Duodenal mucosa (tissue), 2 donors: ENCODE results near the gene RRP1B.

Experiments
- H3K27ac ChIP-seq: one replicate; pipeline ENCODE4 v1.7.0; 2013; ENCODE audit warnings: low read depth, low read length
- H3K27me3 ChIP-seq, 2 donors: one replicate each; pipeline ENCODE4 v1.7.0; 2013; ENCODE audit warnings: low read length in 2 of 2, control low read depth in 1 of 2; ENCODE audit not compliant: insufficient read depth in 2 of 2, control insufficient read depth in 1 of 2
- H3K36me3 ChIP-seq, 2 donors: one replicate each; pipeline ENCODE4 v1.7.0; 2013; ENCODE audit warnings: low read length in 2 of 2, control low read depth in 1 of 2; ENCODE audit not compliant: insufficient read depth in 2 of 2, control insufficient read depth in 1 of 2
- H3K4me1 ChIP-seq, 2 donors: one replicate each; pipeline ENCODE4 v1.7.0; 2013; ENCODE audit warnings: low read length in 2 of 2, control low read depth in 1 of 2; ENCODE audit not compliant: insufficient read depth in 2 of 2, control insufficient read depth in 1 of 2
- H3K4me3 ChIP-seq, 2 donors: one replicate each; pipeline ENCODE4 v1.7.0; 2013; ENCODE audit warnings: low read length in 2 of 2, low read depth in 1 of 2
- H3K9ac ChIP-seq, 2 donors: one replicate each; pipeline ENCODE4 v1.7.0; 2013; ENCODE audit warnings: low read length in 2 of 2, low read depth in 1 of 2
- H3K9me3 ChIP-seq, 2 donors: one replicate each; pipeline ENCODE4 v1.7.0; 2013; ENCODE audit warnings: low read length in 2 of 2, control low read depth in 1 of 2; ENCODE audit not compliant: control insufficient read depth in 1 of 2

The RRP1B gene

DNA sequence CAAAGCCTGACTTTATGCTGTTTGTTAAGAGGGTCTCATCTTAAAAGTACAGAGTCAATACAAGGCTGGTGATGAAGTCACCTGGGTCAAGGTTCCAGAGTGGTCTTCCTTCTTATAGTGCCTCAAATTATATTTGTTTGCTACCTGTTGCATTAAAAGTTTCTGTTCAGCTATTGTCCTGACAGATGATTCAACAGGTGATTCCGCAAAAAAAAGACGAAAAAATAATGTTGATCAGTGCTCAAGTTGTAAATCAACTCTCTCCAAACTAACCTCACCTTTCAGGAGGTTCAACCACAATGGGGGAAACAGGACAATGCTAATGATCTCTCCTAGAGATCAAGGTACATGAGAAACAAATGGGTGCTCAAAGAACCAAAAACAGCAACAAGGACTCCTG is 35.8 kb upstream of the RRP1B start:
- H3K27ac ChIP-seq = no peak overlapping the region
- no peak overlapping the region for H3K4me3 ChIP-seq
- no peak overlapping the region for H3K9ac ChIP-seq
- H3K27me3 ChIP-seq = no peaks in the 10 kb centered on the region
- peaks cover 8 to 17% of the 10 kb centered on the region in 2 donors for H3K9me3 ChIP-seq
- H3K4me1 ChIP-seq = peaks cover 7% of the 10 kb centered on the region in 2 donors
- no peaks in the 10 kb centered on the region for H3K36me3 ChIP-seq

DNA sequence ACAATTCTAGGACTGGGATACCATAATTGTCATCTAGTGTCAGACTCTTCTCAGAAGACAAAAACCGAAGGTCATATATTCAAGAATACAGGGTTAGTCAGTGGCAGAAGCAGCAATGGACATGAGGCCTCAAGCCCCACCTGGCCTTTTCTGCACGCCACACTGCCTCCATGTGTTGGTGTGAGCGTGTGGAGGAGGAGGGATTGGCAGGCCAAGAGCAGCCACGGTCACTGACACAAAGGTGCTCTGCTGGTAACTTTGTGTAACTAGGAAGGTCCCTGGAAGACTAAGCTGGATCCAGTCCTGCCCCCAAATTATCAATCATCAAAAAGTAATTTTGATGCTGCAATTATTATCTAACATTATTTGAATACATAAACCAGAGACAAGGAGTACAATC is 35.0 kb upstream of the RRP1B start:
- Histone ChIP-seq H3K27me3 (no peaks in the 10 kb centered on the region), H3K4me1 (peaks cover 5 to 6% of the 10 kb centered on the region in 2 donors), H3K27ac (no peak overlapping the region), H3K9ac (no peak overlapping the region), H3K9me3 (peaks cover 12 to 21% of the 10 kb centered on the region in 2 donors), H3K36me3 (no peaks in the 10 kb centered on the region), H3K4me3 (no peak overlapping the region)

DNA sequence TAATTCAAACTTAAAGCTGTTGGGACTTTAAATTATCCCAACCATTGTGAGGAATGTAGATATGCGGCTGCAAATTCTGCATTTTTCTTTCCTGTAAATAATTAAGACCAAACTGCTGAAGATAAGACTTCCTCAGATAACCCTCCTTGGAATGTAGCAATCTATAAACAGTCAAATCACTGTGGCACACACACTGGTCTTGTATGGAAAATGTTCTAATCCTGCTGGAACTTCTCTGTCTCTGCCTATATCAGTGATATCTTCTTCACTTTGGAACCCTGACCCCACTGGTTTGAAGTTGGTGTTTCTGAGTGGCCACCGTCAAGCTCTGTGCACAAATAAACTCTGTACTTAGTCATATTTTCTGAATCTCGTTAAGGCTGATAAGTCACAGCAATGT is 33.0 kb upstream of the RRP1B start:
- no peak overlapping the region for H3K27ac ChIP-seq
- no peaks in the 10 kb centered on the region for H3K4me1 ChIP-seq
- no peak overlapping the region for H3K9ac ChIP-seq
- H3K27me3 ChIP-seq = no peaks in the 10 kb centered on the region
- H3K36me3 ChIP-seq = no peaks in the 10 kb centered on the region
- H3K4me3 ChIP-seq = no peak overlapping the region
- peaks cover 6 to 9% of the 10 kb centered on the region in 2 donors for H3K9me3 ChIP-seq

DNA sequence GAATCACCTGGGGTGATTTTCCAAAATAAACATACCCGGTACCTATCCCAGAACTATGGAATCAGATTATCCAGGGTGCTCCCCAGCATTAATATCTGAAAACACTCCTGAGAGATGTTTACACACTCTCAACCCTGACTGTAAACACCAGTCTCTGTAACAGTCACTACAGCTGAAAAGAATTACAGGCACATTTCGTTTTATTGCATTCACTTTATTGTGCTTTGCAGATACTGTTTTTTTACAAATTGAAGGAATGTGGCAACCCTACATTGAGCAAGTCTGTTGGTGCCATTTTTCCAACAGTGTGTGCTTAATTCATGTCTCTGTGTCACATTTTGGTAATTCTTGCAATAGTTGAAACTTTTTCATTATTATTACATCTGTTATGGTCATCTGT is 31.8 kb upstream of the RRP1B start:
- H3K36me3 ChIP-seq = no peaks in the 10 kb centered on the region
- H3K9ac ChIP-seq = no peak overlapping the region
- no peak overlapping the region for H3K27ac ChIP-seq
- no peaks in the 10 kb centered on the region for H3K27me3 ChIP-seq
- H3K9me3 ChIP-seq = peaks cover 6 to 7% of the 10 kb centered on the region in 2 donors
- H3K4me3 ChIP-seq = no peak overlapping the region
- no peaks in the 10 kb centered on the region for H3K4me1 ChIP-seq

DNA sequence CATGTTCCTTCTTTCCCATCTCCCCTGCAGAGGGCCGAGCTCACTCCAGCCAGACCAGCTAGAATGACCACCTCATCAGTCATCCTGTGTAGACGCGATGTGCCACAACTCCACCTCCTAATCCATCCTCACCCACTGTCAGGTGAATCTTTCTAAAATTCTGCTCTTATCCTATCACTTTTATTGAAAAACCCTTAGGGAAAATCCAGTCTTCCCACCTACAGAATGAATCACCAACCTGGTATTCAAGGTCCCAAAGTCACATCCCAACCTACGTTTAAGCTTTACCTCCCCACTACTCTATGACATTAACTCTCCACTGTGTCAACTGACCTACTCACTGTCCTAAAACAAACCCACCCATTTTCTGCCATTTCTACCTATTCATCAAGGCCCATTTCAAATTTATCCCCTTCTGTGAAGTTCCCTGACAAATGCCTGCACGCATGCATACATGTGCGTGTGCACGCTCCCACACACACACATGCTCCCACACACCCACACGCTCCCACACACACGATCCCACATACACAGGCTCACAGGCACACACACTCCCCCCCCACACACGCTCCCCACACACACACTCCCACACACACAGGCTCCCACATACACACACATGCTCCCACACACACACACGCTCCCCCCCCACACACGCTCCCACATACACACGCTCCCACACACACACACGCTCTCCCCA is 27.8 kb upstream of the RRP1B start:
- H3K9ac ChIP-seq = no peak overlapping the region
- H3K36me3 ChIP-seq = no peaks in the 10 kb centered on the region
- H3K4me3 ChIP-seq = no peak overlapping the region
- H3K9me3 ChIP-seq = peaks cover 4 to 7% of the 10 kb centered on the region in 2 donors
- H3K27me3 ChIP-seq = no peaks in the 10 kb centered on the region
- H3K4me1 ChIP-seq = no peaks in the 10 kb centered on the region
- no peak overlapping the region for H3K27ac ChIP-seq

DNA sequence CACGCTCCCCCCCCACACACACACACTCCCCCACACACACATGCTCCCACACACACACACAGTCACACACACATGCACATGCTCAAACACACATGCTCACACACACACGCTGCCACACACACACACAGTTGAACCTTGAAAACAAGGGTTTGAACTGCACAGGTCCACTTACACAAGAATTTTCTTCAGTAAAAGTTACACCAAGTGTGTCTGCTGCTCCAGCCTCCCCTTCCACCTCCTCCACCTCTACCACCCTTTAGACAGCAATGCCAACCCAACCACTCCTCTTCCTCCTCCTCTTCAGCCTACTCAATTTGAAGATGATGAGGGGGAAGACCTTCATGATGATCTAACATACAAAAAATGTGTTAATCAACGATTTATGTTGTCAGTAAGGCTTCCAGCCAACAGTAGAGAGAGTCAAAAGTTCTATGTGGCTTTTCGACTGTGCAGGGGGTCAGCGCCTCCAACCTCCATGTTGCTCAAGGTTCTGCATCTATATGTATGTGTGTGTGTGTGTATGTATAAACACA is 26.9 kb upstream of the RRP1B start:
- Histone ChIP-seq H3K27ac (no peak overlapping the region), H3K27me3 (no peaks in the 10 kb centered on the region), H3K9ac (no peak overlapping the region), H3K36me3 (no peaks in the 10 kb centered on the region), H3K4me1 (no peaks in the 10 kb centered on the region), H3K9me3 (peaks cover 4 to 7% of the 10 kb centered on the region in 2 donors), H3K4me3 (no peak overlapping the region)

DNA sequence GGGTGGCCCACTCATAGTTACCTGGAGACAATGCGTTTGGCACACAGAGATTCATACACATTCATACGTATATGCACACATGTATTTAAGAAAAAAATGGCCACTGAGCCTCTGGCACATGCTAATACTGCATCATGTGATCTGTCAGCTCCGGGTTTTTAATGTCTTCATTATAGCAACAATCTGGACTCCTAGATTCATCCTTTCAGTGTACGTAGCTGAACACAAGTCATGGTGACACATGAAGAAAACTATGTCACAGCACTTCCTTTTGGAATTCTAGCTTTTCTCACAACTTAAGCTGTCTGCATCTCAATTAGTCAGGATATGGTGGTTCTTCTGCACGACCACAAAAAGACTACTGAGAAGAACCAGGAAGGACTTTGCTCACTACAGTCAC is 24.7 kb upstream of the RRP1B start:
- no peak overlapping the region for H3K27ac ChIP-seq
- H3K9ac ChIP-seq = no peak overlapping the region
- H3K4me3 ChIP-seq = no peak overlapping the region
- H3K4me1 ChIP-seq = no peaks in the 10 kb centered on the region
- H3K9me3 ChIP-seq = no peaks in the 10 kb centered on the region
- no peaks in the 10 kb centered on the region for H3K36me3 ChIP-seq
- no peaks in the 10 kb centered on the region for H3K27me3 ChIP-seq

DNA sequence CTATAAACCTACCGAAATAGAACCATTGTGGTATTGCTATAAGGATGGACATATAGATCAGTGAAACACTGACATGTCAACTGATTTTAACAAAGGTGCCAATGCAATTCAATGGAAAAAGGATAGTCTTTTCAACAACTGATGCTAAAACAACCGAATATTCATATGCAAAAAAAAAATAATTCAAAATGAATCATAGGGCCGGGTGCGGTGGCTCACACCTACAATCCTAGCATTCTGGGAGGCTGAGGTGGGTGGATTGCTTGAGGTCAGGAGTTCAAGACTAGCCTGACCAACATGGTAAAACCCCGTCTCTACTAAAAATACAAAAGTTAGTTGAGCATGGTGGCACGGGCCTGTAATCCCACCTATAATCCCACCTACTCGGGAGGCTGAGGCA is 23.9 kb upstream of the RRP1B start:
- Histone ChIP-seq H3K36me3 (no peaks in the 10 kb centered on the region), H3K27me3 (no peaks in the 10 kb centered on the region), H3K4me1 (peaks cover 5 to 7% of the 10 kb centered on the region in 2 donors), H3K9me3 (no peaks in the 10 kb centered on the region), H3K27ac (no peak overlapping the region), H3K4me3 (no peak overlapping the region), H3K9ac (no peak overlapping the region)

DNA sequence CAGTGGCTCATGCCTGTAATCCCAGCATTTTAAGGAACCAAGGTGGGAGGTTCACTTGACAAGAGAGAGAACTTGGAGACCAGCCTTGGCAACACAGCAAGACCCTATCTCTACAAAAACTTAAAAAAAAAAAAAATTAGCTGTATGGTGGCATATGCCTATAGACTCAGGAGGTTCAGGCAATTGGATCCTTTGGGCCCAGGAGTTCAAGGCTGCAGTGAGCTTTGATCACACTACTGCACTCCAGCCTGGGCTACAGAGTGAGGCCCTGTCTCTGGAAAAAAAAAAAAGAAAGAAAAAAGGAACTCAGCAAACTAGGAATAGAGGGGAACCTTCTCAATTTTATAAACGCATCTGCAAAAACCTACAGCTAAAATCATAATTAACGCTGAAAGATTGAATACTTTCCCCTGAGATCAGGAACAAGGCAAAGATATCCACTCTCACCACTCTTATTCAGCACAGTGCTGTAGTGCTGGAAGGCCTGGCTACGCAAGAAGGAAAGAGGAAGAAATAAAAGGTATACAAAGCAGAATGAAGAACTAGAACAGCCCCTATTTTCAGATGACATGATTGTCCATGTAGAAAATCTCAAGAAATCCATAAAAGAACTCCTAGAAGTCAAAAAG is 21.7 kb upstream of the RRP1B start:
- no peaks in the 10 kb centered on the region for H3K9me3 ChIP-seq
- no peak overlapping the region for H3K27ac ChIP-seq
- H3K4me3 ChIP-seq = no peak overlapping the region
- H3K4me1 ChIP-seq = peaks cover 6 to 7% of the 10 kb centered on the region in 2 donors
- no peak overlapping the region for H3K9ac ChIP-seq
- no peaks in the 10 kb centered on the region for H3K36me3 ChIP-seq
- H3K27me3 ChIP-seq = no peaks in the 10 kb centered on the region

DNA sequence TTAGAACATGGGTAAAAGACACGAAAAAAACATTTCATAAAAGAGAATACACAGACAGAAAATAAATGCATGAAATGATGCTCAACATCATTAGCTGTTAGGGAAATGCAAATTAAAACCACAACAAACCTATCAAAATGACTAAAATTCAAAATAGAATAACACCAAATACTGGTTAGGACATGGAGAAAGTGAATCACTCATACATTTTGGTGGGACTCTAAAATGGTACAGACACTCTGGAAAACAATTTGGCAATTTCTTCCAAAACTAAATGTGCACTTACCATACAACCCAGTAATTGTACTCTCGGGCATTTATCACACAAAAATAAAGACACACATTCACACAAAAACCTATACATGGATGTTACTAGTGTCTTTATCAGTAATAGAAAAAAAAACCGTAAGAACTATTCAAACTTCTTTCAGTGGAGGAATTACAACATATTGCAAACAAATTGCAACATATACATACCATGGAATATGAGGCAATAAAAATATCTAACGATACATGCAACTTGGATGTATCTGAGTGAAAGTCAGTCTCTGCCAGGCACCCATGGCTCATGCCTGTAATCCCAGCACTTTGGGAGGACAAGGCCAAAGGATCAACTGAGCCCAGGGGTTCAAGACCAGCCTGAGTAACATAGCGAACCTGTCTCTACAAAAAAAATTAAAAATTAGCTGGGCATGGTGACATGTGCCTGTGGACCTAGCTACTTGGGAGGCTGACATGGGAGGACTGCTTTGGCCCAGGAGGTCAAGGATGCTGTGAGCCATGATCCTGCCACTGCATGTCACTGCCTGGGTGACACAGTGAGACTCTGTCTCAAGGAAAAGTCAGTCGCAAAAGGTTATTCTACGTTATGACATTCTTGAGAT is 19.6 kb upstream of the RRP1B start:
- no peak overlapping the region for H3K27ac ChIP-seq
- peaks cover 6 to 7% of the 10 kb centered on the region in 2 donors for H3K4me1 ChIP-seq
- H3K9me3 ChIP-seq = no peaks in the 10 kb centered on the region
- H3K27me3 ChIP-seq = no peaks in the 10 kb centered on the region
- H3K9ac ChIP-seq = no peak overlapping the region
- H3K4me3 ChIP-seq = no peak overlapping the region
- no peaks in the 10 kb centered on the region for H3K36me3 ChIP-seq
